GM18502 (cell line): ENCODE data around the gene ACMSD.
"Not testable (repeated sequence)": the region's sequence is repeated elsewhere in the genome, so short reads cannot be mapped to it uniquely, and the experiment has no call there.

Experiments used
- ATAC-seq: cut with Tn5 transposase; IDR thresholded peaks from one replicate; pipeline ENCODE4 v1.9.1; 2021; ENCODE audit warnings: mild to moderate bottlenecking; ENCODE audit not compliant: unreplicated experiment, poor library complexity

ACMSD gene

DNA sequence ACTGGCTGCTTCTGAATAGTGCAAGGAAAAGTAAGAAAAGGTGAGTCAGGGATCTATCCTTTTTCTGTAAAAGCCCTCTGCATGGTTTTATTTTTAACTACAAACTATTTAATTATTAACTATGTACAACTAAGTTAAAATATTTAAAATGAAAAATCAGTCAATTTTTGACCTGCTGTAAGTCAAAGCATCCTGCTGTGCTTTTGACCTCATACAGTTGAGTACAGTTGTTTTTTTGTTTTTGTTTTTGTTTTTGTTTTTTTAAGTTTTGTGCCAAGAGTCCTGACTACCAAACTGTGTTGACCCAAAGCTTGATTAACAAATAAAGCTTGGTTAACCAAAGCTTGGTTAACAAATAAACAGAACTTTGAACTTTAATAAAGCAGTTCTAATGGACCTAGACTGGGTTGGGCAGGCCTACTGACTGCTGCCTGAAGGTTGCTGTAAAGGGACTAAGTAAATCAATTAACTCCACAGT, at the start of gene ACMSD:
TSS of gene ACMSD (plus strand) at position 474 of the 478 bp plus-strand sequence. CDS start 67 bp downstream, outside the sequence.
- ATAC-seq, result no peak

DNA sequence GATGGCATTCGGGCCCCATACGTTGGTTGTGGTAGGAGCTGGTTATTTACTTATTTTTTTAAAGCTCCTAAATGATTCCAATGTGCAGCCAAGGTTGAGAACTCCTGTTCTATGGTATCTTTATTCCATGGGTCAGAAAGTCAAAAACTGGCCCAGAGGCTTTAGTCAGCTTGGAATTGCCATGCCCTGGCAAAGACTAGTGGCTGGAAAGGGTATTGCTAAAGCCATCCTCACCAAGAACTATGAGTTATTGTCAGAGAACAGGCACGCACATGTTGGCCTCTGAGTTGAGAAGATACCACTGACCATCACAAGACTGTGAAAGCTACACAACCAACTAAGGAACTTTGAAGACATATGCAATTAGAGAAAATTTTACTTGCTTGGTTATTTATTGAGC, 47.9 kb upstream of the ACMSD start:
- no peak for ATAC-seq

DNA sequence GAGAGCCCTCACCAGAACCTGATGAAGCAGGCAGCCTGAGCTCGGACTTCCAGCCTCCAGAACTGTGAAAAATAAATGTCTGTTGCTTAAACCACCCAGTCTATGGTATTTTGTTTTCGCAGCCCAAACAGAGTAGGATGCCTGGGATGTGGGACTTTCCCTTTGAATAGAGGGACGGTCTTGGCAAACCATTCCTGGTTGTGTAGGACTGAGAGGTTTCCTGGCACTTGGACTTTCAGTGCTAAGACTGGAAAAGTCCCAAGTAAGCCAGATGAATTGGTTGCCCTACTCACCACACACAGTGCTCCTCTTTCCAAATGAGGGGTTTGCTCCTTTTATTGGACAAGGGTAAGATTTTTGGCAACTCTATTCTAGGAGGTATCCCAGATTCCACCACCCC, 46.8 kb upstream of the ACMSD start:
- no peak for ATAC-seq

DNA sequence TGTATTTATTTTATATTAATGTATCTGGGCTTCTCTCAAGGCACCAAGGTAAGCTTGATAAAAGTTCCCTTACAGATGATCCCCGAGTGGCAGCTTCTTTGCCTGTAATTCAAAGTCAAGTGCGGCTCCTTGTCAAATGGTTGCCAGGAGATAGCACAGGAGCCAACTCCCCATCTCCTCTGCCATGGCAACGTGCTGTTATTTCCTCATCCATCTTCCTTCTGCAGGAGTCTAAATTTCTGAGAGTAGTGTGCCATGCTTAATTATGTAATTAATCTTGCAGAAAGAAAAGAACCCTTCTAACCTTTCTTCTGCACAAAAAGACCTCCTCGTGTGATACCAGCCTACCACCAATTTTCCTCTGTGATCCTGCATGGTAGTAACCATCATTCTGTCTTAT, 46.2 kb upstream of the ACMSD start:
- no peak for ATAC-seq

DNA sequence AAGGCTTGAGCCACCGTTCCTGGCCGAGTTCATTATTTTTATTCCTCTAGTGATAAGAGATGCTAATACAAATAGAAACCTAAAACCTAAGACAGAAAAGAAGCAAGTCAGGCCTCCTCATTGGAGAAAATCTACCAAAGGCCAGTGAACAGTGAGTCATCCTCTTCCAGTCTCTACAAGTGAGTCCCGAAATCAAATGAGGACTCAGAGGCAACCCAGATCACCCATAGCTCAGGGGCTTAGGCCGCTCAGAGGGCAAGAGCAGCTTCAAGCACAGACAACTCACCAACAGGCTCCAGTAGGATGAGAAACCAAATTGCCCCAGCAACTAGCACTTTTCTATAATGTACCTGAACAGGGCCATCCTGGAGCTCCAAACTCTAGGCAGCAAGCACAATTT, 42.7 kb upstream of the ACMSD start:
- ATAC-seq, result no peak

DNA sequence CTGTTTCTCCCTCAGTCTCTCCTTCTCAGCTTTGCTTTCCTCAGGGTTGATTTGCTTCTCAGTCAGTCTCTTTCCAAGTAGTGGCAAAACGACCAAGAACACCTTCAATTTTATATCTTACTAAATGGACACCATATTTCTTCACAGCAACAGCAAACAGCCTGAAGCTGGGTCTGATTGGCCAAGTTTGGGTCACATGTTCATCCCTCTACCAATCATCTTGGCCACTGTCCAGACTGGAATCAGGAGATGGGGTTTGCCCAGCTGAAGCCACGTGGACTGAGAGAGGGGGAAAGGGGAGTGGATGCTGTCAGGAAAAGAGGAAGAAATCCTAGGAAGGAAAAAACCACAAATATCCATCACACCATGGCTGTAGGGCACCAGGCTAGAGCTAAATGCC, 42.0 kb upstream of the ACMSD start:
- ATAC-seq, result no peak

DNA sequence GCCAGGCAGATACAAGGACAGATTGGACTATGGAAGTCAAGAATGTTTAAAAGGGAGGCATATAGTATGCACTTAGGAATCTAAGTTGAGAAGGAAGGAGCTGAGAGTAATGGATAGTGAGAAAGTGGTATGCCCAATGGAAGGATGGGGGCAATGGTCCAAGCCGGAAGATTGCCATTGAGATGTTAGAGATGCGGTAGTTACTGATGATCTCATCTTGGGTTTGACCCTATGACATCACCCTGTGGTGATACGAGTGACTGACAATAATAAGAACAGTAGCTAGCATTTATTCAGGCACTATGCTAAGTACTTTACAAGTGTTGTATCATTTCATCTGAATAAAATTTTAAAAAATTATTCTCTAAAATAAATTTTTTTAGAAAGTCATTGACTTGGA, 38.5 kb upstream of the ACMSD start:
- ATAC-seq, result no peak

DNA sequence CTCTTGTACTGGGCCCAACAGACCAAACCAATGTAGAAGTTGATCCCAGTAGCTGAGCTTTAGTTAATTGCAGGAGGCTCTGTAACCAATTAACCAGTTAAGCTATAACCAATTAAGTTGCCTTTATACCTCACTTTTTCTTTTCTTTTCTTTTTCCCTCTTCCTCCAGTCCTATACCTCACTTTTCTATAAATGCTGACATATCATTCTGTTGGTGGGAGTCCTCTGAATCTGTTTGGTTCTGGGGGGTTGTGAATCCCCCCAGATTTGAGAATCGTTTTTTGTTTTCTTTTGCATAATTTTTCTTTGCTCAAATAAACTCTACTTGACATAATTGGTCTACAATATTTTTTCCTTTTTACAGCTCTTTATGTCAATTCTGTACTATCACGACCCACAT, 38.1 kb upstream of the ACMSD start:
- ATAC-seq, result no peak

DNA sequence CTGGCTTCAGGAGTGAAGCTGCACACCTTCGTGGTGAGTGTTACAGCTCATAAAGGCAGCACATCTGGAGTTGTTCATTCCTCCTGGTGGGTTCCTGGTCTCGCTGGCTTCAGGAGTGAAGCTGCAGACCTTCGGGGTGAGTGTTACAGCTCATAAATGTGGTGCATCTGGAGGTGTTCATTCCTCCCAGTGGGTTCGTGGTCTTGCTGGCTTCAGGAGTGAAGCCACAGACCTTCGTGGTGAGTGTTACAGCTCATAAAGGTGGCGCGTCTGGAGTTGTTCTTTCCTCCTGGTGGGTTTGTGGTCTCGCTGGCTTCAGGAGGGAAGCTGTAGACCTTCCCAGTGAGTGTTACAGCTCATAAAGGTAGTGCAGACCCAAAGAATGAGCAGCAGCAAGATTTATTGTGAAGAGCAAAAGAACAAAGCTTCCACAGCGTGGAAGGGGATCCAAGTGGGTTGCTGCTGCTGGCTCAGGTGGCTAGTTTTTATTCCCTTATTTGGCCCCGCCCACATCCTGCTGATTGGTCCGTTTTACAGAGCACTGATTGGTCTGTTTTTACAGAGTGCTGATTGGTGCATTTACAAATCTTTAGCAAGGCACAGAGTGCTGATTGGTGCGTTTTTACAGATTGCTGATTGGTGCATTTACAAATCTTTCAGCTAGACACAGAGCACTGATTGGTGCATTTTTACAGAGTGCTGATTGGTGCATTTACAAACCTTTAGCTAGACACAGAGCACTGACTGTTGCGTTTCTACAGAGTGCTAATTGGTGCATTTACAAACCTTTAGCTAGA, 34.6 kb upstream of the ACMSD start:
- ATAC-seq, result not testable (repeated sequence)

DNA sequence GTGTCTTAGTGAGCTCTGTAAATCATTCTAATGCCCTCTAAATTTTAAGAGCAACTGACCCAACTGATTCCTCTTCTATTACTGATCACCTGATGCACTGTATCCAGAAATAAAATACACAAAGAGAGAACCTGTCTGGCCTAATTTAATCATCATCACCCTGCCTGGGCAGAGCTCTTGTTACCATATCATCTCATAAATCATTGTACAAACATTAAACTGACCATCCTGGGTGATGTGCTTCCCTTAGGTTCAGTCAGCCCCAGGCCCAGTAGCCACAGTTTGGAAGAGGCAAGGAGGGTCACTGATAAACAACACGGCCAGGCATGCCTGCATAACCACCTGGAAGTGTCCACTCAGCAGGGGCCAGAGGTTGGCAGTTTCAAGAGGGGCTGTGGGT, 22.7 kb upstream of the ACMSD start:
- no peak for ATAC-seq

DNA sequence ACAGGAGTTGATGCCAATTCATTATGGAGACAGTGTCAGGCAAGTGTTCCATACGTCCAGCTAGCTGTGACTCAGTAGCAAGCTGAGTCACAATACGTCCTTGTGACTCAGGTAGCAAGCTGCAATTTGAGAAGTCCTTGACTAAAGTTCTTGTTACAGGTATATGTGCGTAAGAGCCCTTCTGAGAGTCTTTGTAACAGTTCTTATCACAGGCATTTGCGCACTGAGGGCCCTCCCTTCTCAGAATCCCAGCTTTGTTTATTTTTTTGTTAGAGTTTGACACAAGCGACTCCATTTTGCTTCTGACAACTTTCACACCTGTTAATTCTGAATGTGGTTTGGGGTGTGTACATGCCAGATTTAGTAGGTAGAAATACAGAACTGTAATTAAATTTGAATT, 20.1 kb upstream of the ACMSD start:
- ATAC-seq, result no peak

DNA sequence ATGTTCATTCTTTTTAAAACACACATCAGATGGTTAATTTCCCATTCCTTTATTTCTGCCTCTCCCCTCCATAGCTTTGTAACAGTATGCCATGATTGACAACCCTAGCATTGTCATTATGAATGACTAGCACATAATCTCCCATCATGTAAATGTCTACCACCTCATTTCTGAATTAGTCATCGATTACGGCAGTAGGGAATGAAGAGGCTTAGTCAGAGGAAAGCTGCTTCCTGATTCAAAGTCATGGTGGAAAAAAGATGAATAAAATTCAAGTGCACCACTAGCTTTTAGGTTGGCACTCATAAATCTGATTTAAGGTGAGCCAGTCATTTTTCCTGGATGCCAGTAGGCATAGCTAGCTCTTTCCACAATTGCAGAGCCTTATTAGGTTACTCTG, 19.1 kb upstream of the ACMSD start:
- ATAC-seq, result no peak

DNA sequence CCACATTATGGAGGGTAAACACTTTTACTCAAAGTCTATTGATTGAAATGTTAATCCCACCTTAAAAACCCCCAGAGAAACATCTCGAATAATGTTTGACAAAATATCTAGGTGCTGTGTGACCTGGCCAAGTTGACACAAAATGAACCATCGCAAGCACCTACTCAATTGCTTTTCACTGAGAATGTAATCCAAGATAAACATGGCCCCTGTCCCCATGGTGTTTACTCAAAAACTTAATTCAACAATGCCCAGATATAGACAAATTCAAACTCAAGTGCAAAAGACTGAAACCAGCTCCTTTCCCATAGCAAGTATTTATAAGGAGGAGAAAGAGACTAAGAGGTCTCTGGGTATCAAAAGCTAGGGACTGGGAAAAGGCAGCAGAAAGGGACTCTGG, 15.0 kb upstream of the ACMSD start:
- no peak for ATAC-seq

DNA sequence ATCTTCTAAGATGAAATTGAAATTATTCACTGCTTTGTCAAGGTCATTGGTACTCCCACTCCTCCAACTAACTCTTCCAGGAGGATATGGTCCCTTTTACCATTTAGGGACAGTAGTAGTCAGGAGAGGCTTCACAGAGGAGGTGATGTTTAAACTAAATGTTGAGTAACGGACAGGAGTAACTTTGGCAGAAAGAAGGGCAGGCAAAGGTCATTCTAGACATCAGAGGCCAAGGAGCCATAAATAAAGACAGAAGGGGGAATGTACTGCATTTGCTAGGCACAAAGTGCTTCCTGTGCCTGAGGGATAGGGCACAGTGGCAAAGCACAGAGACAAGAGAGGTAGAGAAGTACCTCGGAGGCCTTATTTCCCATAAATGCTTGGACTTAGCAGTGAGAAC, 14.6 kb upstream of the ACMSD start:
- ATAC-seq, result no peak

DNA sequence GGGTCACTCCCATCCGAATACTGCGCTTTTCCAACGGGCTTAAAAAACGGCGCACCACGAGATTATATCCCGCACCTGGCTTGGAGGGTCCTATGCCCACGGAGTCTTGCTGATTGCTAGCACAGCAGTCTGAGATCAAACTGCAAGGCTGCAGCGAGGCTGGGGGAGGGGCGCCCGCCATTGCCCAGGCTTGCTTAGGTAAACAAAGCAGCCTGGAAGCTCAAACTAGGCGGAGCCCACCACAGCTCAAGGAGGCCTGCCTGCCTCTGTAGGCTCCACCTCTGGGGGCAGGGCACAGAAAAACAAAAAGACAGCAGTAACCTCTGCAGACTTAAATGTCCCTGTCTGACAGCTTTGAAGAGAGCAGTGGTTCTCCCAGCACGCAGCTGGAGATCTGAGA, 12.7 kb upstream of the ACMSD start:
- not testable (repeated sequence) for ATAC-seq

DNA sequence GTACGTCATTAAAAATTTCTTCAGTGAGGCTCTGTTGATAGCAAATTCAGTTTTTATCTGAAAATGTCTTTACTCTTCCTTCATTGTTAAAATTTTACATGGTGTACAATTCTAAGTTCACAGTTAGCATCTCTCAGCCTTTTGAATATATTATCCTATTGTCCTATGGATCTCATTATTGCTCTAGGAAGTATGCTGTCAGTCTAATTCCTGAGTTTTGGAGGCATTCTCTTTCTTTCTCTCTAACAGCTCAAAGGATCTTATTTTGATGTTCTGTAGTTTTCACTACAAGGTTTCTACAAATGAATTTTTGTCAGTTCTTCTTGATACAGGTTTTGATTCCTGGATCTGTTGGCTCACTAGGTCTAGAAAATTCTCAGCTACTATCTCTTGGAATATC, 2.9 kb upstream of the ACMSD start:
- ATAC-seq, result no peak

DNA sequence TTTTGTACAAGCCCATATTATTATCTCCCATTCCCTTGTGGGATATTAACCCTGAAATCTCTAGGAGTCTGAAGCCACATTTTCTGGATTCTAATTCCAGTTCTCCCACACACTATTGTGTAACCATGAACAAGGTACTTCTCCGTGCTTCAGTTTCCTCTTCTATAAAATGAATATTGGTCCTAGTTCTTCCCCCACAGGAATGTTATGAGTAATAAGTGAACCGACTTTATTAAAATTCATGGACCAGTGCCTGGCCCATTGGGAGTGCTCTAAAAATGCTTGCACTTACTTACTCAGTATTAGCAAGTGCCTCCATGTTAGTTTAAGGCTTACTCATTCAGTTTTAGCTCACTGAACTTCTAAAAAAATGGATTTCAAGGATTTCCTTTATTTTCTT, 1.4 kb upstream of the ACMSD start:
- no peak for ATAC-seq

DNA sequence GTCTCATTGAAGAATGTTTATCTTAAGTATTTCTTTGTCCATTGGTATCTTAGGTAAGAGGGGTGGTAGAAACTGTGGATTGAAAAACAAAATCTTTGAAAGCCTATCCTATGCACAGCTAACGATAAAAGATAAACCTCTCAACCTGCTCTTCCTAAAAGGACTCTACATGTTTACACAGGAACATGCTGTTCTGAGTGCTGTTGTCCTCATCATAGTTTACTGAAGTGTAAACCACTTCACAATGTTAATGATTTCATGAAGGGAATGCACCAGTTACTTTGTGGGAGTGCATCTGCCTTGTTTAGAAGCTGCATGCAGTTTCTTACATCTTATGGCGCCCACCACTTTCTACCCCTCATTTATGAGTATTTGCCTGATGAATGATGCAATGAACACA, 1.2 kb downstream of the ACMSD start:
- no peak for ATAC-seq

DNA sequence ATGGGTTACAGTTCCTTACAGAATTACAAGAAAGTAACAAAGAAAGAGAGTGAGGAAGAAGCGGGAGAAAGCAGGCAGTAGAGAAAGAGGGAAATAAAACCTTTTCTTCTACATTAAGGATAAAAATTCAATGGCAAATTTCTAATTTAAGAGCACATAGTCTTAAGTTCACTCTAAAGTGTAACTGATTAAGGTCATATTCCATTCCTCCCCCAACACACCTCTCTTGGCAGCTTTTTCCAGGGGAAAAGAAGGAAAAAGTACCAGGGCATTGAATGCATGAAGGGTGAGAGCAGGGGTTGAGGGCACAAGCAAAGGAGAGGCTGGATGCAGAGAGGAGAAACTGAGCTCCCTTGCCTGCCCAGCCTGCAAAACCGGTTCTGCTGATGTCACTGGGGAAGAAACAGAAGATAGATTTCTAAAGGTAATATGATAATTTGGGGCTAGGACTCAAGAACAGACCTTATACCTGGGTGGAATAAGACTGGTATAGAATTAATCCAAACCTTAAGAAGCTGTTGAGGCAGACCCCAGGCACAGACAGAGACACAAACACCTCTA, 4.6 kb downstream of the ACMSD start:
- ATAC-seq, result no peak

DNA sequence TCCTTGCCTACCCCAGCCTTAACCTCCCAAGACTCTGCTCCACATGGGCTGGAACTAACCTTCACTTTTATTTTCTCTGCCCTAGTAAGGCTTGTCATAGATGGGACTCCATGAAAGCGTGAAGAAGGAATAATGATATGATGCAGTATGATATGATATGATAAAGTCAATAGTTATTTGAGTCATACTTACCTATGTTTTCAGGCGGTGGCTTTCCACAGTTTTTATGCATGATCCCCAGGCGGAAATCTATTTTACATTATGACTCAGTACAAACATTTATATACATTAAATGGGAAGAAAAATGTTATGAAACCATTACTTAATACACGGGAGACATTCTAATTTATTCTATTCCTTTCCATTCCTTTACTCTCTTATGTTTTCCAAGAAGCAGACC, 5.6 kb downstream of the ACMSD start:
- ATAC-seq, result no peak

DNA sequence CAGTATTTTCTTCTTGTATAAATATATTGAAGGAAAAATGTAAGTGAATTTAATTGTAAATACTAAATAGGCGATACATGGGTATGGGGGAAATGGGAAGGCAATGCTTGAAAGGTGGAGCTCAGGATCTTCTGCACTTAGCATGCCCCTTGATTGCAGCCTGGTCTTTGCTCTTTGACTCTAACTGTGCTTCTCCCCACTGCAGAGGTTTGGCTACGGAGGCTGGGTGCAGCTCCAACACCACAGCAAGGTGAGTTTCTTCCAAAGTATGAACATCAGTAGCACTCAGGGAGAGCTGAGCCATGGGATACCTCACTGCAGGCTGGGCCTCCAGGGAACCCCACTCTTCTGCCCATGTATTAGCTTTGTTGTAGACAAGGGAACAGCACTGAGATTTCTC, 6.6 kb downstream of the ACMSD start:
- ATAC-seq, result no peak

DNA sequence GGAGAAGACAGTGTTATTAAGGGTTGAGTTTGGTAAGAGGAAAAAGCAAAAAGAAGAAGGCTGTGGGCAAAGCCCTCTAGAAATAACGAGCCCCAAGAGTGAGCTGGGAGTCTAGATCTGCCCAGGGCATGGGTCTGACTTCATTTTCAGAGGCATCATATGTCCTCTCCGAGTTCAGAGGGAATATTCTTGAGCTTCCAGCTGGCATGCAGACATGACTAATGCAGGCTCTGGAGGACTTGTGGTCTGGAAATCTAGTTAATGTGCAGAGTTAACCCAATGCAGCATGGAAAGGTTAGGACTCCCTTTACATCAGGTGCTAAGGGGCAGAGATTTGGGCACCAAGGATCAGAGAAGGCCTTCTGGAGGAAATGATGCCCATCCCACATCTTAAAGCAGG, 7.3 kb downstream of the ACMSD start:
- ATAC-seq, result no peak
